Mucosa of stomach (tissue), 1 donor: ENCODE data around the gene CALCR.

ENCODE experiments used
- H3K27me3 ChIP-seq: one replicate; pipeline ENCODE4 v1.7.0; 2013; ENCODE audit warnings: mild to moderate bottlenecking, low read length; ENCODE audit not compliant: control insufficient read depth, insufficient read depth
- H3K36me3 ChIP-seq: one replicate; pipeline ENCODE4 v1.7.0; 2013; ENCODE audit warnings: low read length; ENCODE audit not compliant: control insufficient read depth, insufficient read depth
- H3K4me1 ChIP-seq: one replicate; pipeline ENCODE4 v1.7.0; 2013; ENCODE audit warnings: mild to moderate bottlenecking, low read length; ENCODE audit not compliant: control insufficient read depth, insufficient read depth
- H3K4me3 ChIP-seq: one replicate; pipeline ENCODE4 v1.7.0; 2013; ENCODE audit warnings: low read length
- H3K9ac ChIP-seq: one replicate; pipeline ENCODE4 v1.7.0; 2013; ENCODE audit warnings: mild to moderate bottlenecking, low read length, moderate library complexity
- H3K9me3 ChIP-seq: one replicate; pipeline ENCODE4 v1.7.0; 2013; ENCODE audit warnings: mild to moderate bottlenecking, low read length, moderate library complexity; ENCODE audit not compliant: control insufficient read depth
- donor health status: Pancreatic carcinoma.

The CALCR gene

DNA sequence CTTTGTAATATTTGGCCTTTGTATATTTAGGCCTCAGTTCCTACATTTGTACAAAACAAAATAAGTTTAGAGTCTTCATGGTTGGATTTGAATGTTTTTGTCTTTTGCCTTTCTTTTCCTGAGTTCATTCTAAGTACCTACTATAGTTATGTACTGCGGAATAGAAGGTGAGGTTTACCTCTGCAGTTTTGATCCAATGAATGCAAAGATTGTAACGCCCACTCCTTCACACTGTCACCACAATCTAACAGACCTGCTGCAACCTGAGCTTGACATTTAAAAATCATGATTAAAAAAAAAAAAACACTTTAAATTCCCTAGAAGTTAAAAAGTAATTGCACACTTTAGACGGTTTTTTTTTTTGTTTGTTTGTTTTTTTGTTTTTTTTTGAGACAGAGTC is 145.0 kb downstream of the CALCR start:
- no peaks in the 10 kb centered on the region for H3K36me3 ChIP-seq
- no peaks in the 10 kb centered on the region for H3K4me1 ChIP-seq
- no peak overlapping the region for H3K4me3 ChIP-seq
- no peaks in the 10 kb centered on the region for H3K27me3 ChIP-seq
- H3K9ac ChIP-seq: no peak overlapping the region
- no peaks in the 10 kb centered on the region for H3K9me3 ChIP-seq

DNA sequence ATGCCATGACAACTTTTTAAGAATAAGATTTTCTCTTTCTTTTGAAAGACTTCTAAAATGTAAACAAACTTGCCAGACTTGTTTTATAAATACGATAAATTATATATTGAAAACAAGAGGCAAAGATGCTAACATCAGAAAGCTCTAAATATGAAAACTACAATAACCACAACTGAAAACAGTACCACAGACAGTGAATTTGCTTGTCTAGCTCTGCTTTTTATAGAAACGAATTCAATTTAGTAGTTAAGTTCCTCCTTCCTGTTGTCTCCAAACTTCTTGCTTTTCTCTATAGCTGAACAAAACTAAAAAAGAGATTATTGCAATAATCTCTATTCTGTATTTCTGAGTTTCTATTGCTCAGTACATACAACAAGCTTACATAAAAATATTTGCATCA is 147.4 kb downstream of the CALCR start:
- no peak overlapping the region for H3K4me3 ChIP-seq
- H3K4me1 ChIP-seq: no peaks in the 10 kb centered on the region
- no peaks in the 10 kb centered on the region for H3K27me3 ChIP-seq
- H3K36me3 ChIP-seq: no peaks in the 10 kb centered on the region
- no peaks in the 10 kb centered on the region for H3K9me3 ChIP-seq
- no peak overlapping the region for H3K9ac ChIP-seq

DNA sequence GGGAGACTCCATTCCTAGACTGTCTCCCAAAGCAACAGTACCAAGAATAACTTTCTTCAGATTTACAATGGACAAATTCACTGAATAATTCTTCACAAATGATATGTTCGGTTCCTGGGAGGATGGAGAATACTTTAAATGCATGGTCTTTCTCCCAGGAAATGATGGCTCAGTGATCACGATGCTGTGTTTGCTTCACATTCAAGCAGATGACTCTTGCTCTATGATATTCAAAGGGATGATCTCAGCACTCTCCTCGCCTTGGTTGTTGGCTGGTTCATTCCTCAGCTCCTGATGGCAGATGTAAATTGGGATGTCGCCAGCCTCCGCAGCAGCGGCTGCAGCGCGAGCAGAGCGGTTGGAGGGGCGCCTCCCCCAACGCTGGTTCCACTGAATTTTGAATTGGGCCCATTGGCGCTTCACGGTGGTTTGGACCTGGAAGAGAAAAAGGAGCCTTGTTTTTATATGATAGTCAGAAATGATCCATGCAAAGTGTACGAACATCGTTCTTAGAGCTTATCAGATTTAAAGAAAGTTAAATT is 148.3 kb downstream of the CALCR start:
- no peaks in the 10 kb centered on the region for H3K9me3 ChIP-seq
- no peaks in the 10 kb centered on the region for H3K27me3 ChIP-seq
- H3K9ac ChIP-seq: no peak overlapping the region
- no peak overlapping the region for H3K4me3 ChIP-seq
- no peaks in the 10 kb centered on the region for H3K4me1 ChIP-seq
- H3K36me3 ChIP-seq: no peaks in the 10 kb centered on the region

DNA sequence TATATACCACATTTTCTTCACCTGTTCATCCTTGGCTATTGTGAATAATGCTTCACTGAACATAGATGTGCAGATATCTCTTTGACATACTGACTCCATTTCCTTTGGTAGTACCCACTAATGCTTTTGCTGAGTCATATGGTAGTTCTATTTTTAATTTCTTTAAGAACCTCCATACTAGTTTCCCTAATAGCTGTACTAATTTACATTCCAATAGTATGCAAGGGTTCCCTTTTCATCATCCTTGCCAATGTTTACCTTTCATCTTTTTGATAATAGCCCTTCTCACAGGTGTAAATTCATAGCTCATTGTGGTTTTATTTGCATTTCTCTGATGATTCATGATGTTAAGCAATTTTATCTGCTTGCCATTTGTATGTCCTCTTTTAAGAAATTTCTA is 159.9 kb downstream of the CALCR start:
- H3K9me3 ChIP-seq: no peaks in the 10 kb centered on the region
- H3K36me3 ChIP-seq: no peaks in the 10 kb centered on the region
- no peak overlapping the region for H3K9ac ChIP-seq
- H3K27me3 ChIP-seq: no peaks in the 10 kb centered on the region
- H3K4me3 ChIP-seq: no peak overlapping the region
- H3K4me1 ChIP-seq: no peaks in the 10 kb centered on the region

DNA sequence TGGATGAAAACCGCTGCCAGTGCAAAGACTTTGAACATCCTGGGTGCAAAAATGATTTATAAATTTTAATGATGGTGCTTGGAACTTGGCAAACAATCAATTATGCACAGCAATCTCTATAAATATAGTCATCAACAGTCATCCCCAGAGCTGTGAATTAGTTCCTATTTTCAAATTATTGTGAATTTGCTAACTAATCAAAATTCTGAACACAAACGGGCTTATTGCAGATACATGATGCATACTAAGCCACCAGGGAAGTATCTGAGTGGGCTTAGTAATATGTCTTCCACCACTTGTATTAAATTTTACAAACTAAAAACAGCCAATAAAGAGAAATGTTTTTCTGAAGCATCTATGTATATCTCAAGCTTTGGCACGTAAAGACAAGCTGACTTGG is 165.2 kb downstream of the CALCR start:
- Histone ChIP-seq H3K9ac (no peak overlapping the region), H3K9me3 (no peaks in the 10 kb centered on the region), H3K4me3 (no peak overlapping the region), H3K36me3 (no peaks in the 10 kb centered on the region), H3K27me3 (no peaks in the 10 kb centered on the region), H3K4me1 (no peaks in the 10 kb centered on the region)

DNA sequence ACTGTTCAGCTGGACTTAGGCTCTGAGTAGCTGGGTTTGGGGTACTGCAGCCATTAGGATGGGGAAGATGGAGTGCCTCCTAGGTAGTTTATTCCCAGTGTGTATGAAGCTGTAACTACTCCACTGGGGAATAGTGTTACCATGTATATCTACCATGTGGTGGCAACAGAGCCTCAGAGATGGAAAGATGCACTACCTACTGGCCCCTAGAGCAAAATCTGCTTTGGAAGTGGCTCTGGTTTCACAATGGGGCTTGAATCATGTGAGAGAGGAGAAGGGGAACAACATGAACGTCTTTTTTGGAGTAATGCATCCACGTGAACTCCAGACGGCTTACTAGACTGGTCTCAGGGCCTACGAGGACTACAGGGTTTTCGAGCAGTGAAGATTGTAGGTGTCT is 167.3 kb downstream of the CALCR start:
- Histone ChIP-seq H3K4me3 (no peak overlapping the region), H3K4me1 (no peaks in the 10 kb centered on the region), H3K9ac (no peak overlapping the region), H3K27me3 (no peaks in the 10 kb centered on the region), H3K9me3 (no peaks in the 10 kb centered on the region), H3K36me3 (no peaks in the 10 kb centered on the region)

DNA sequence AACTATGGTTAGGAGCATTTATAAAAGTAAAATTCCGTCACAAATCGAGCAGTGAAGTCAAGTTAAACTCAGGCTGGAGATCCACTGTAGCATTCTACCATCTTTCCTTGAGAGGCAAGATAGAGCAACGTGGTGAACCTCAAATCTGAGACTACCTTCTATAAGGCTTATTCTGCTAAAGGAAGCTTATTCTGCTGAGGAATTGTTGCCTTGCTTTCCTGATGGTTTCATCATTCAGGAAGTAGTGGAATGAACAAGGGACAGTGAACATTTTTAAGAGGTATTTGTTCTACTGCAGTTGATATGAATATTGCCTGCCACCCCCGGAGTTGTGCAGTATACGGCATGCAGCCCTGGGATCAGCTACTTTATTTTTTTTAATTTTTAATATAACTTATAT is 171.6 kb downstream of the CALCR start:
- Histone ChIP-seq H3K27me3 (no peaks in the 10 kb centered on the region), H3K9me3 (no peaks in the 10 kb centered on the region), H3K36me3 (no peaks in the 10 kb centered on the region), H3K9ac (no peak overlapping the region), H3K4me1 (no peaks in the 10 kb centered on the region), H3K4me3 (no peak overlapping the region)

DNA sequence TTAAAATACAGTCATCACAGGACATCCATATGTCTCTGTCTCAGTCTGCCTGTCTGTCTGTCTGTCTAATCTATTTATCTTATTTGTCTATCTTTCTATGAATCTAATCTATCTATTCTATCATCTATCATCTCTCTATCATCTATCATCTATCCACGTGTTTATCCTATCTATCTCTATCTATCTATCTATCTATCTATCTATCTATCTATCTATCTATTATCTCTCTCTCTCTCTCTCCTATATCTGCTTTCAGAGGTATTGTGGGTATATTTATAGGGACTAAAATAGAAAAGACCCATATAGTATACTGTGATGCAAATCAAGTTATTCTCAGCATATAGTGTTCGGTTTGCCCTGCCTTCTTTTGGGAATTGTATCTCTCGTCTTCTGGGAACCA is 174.9 kb downstream of the CALCR start:
- Histone ChIP-seq H3K36me3 (no peaks in the 10 kb centered on the region), H3K4me1 (no peaks in the 10 kb centered on the region), H3K9ac (no peak overlapping the region), H3K4me3 (no peak overlapping the region), H3K9me3 (no peaks in the 10 kb centered on the region), H3K27me3 (no peaks in the 10 kb centered on the region)

DNA sequence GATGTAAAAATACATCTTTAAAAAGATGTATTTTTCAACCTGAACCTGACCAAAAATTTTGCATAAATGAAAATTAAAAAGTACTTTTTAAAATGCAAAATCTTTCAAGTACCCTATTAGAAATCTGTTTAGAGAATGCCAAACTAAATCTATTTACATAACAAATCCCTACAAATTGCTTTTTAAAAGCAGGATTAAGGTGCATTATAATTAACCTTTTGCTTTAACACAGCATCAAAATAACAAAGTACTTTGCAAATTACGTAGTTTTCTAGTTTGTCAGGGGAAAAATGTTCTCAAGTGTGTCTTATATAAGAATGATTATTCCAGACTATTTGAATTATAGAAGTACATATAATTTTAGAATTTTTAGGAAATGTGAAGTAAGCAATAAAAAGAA is 181.5 kb downstream of the CALCR start:
- Histone ChIP-seq H3K36me3 (no peaks in the 10 kb centered on the region), H3K4me3 (no peak overlapping the region), H3K4me1 (no peaks in the 10 kb centered on the region), H3K9me3 (no peaks in the 10 kb centered on the region), H3K9ac (no peak overlapping the region), H3K27me3 (no peaks in the 10 kb centered on the region)

DNA sequence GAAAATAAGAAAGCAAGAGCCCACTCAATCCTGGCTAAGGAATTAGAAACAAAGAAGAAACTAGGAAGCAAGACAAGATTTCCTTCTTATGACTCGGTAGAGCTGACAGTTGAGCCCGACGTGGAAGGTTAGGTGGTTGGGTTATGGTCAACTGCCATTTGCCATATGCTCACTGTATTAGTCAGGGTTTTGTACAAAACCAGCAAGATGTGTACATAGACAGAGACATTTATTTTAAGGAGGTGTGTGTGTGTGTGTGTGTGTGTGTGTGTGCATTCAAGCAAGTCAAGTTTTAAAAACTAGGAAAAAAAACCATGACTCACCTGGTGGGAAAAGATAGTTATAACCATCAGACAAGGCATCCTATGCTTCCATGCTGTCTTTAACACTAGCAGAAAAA is 183.9 kb downstream of the CALCR start:
- Histone ChIP-seq H3K9me3 (no peaks in the 10 kb centered on the region), H3K36me3 (no peaks in the 10 kb centered on the region), H3K4me3 (no peak overlapping the region), H3K4me1 (no peaks in the 10 kb centered on the region), H3K9ac (no peak overlapping the region), H3K27me3 (peaks cover 2% of the 10 kb centered on the region)

DNA sequence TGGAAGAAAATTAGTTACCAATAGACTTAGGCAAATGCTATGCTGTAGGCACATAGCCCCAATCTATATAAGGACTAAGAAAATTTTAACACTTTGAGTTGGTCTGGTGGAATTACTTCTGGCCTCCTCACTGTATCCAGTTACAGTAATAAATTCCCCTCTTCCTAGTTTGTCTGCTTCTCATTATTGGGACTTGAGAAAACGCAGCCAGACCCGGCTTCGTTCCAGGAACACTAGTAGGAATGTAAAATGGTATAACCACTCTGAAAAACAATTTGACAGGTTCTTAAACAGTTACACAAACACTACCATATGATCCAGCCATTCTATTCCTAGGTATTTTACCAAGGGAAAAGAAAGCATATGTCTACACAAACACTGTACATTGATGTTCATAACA is 192.2 kb downstream of the CALCR start:
- no peaks in the 10 kb centered on the region for H3K9me3 ChIP-seq
- no peaks in the 10 kb centered on the region for H3K4me1 ChIP-seq
- H3K36me3 ChIP-seq: no peaks in the 10 kb centered on the region
- H3K27me3 ChIP-seq: peaks cover 2% of the 10 kb centered on the region
- H3K4me3 ChIP-seq: no peak overlapping the region
- H3K9ac ChIP-seq: no peak overlapping the region

DNA sequence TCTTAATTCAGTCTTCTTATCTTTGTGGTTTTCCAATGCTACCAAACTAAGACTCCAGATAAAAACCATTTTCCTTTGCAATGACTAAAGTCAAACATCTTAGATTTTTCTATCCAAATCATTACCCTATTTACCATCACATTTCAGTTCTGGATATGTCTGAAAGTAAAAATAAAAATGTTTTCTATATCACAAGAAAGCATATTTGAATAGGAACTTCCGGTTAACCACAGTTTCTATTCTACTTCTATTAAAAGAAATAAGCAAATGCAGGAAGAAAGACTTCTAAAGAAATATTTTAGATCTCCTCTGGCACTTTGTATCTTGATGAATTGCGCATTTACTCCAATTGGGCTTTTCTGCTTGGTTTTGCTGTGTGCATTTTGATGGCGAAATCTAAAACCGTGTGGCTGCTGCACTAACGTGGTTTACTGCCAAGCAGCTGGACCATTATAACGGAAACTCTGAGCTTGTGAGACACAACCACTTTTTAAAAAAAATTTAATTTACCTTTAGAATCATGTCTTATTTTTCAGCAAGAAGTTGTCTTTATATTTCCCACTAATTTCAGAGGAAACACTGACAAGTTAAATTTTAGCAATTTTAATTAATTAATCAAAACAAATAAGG is 196.3 kb downstream of the CALCR start:
- Histone ChIP-seq H3K9ac (no peak overlapping the region), H3K27me3 (no peaks in the 10 kb centered on the region), H3K9me3 (no peaks in the 10 kb centered on the region), H3K36me3 (no peaks in the 10 kb centered on the region), H3K4me1 (no peaks in the 10 kb centered on the region), H3K4me3 (no peak overlapping the region)

DNA sequence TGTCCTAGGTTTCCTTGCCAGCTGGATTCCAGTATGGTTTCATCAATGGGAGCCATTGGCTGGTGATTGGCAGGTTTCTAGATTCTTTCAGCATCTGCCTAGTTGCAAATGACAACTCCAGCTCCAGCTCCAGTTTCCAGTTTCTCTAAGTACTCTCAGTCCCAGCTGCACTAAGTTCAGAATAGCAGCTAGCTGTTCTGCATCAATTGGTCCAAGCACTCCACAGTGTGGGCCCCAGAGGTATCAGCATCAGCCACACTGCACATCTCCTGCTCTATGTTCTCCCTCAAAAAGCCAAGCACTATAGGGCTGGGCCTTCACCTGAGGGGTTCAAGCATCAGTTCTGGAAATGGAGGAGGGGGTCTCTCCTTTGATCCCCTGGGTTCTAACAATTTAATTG is 198.9 kb downstream of the CALCR start:
- H3K36me3 ChIP-seq: no peaks in the 10 kb centered on the region

More for the DNA sequence above, 198.9 kb downstream of the CALCR start:
- Histone ChIP-seq H3K9ac (no peak overlapping the region), H3K9me3 (no peaks in the 10 kb centered on the region), H3K27me3 (no peaks in the 10 kb centered on the region), H3K4me3 (no peak overlapping the region), H3K4me1 (no peaks in the 10 kb centered on the region)
